AG04449 (cell line): ENCODE measurements around the gene NCAM1.

Experiments used
- CTCF ChIA-PET: fragments of 350-600 bp; formaldehyde crosslinking; extraction: SDS; loops from one replicate; lab custom pipeline; 2021; ENCODE audit warnings: antibody characterized with exemption; lab: Yijun Ruan, JAX
- POLR2A ChIA-PET: fragments of 400-600, 350-600 bp; formaldehyde crosslinking; extraction: SDS; loops from one replicate; lab custom pipeline; 2020; ENCODE audit warnings: antibody characterized with exemption, inconsistent platforms; lab: Yijun Ruan, JAX
- DNase-seq: peaks from one replicate; pipeline ENCODE4 v3.0.0-alpha.2; 2010; ENCODE audit warnings: low read depth, low spot score
- H3K4me3 ChIP-seq: 2 replicates; pipeline ENCODE4 v1.5.1; 2011; ENCODE audit warnings: low read depth, mild to moderate bottlenecking, control low read depth, low read length
- CTCF ChIP-seq: IDR thresholded peaks from one replicate; pipeline ENCODE4 v1.5.1; 2011; ENCODE audit warnings: mild to moderate bottlenecking, moderate library complexity, low read length, control low read depth, inconsistent platforms; ENCODE audit not compliant: insufficient read depth; ENCODE audit errors: missing control alignments

The NCAM1 gene

DNA sequence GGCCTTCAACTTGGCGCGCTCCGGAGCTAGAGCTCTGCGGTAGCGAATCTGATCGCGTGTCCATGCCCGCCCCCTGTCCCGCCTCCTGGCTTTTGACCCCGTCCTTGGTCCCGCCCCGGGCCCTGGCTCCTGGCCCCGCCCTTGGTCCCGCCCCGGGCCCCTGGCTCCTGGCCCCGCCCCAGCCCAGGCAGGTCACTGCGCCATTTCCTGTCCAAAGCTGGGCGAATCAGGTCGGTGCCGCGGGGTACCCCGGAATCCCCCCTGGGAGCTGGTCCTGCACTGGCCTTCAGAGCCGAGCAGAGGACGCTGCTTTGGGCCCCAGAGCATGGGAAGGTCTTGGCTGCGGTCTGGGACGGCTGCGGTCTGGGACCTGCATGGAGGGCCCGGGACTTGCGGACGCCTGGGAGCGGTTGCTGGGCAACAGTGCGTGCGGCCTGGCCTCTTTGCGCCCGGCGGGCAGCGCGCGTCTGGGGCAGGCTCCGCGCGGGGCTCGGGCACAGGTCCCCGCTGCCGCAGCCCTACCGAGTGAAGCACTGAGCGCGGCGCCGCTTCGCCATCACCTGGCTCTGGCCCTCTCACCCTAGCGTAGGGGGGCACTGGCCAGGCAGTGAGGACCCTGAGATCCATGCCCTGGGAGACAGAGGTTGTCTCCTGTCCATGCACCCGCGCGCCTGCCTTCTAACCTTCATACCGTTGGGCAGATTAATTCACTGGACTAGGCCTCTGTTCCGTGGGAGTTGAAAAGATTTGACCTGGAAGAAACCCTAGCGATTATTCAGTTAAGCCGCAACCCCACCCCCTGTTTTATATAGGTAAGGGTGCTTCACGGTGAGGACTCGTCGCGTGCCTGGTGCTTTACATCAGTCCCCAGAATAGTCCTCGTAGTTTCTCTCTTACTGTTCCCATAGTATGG, 353.4 kb downstream of the NCAM1 start, which contains the start of gene TTC12:
Gene TTC12, plus strand, starts transcription at position 195 of the 913 bp plus-strand sequence. CDS start 1,675 bp downstream, outside the sequence.
- ChIA-PET POLR2A (interaction anchor here (0.6 kb wide), 1 partner anchor 286 kb away, joined by 3 read pairs; no protein-coding TSS in a partner anchor), CTCF (interaction anchor here (0.9 to 2.0 kb wide), 3 partner anchors 10 to 459 kb away, joined by 3 to 11 read pairs (median 7); partner anchors contain the start of gene ZW10)
- peak within 1 kb of the TSS; percentile 72 for H3K4me3 ChIP-seq
- TF ChIP-seq CTCF, result no peak
- no peak for DNase-seq

GRCh38 chr11:113315811-113316210, 354.6 kb downstream of the NCAM1 start:
- H3K4me3 ChIP-seq, result no peak overlapping the region
- ChIA-PET CTCF (no interaction called here), POLR2A (no interaction called here)
- no peak for DNase-seq
- TF ChIP-seq CTCF, result no peak

DNA sequence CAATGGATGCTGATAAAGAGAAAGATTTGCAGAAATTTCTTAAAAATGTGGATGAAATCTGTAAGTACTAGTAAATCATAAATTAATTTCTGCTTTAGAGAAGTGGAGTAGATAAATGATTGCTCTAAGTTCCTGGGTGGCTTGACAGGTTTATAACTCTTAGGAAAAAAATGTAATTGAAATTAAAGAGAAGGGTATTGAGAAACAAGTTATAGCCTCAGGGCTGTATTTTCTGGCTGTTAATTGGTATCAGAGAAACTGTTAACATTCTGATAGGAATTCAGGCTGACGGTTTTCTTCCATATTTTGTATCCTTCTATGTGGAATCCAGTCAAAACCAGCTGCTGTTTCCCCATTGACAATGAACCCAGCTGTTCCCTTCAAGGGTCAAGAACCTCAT, 355.0 kb downstream of the NCAM1 start:
- no peak for TF ChIP-seq CTCF
- H3K4me3 ChIP-seq, result no peak overlapping the region
- POLR2A ChIA-PET, result no interaction called here
- no peak for DNase-seq
- CTCF ChIA-PET, result interaction anchor here (1.2 kb wide), 1 partner anchor 414 kb away, joined by 5 read pairs; no protein-coding TSS in a partner anchor

- no peak for DNase-seq
- H3K4me3 ChIP-seq, result no peak overlapping the region
- POLR2A ChIA-PET, result no interaction called here
- CTCF ChIA-PET, result interaction anchor here (1.2 to 1.7 kb wide), 3 partner anchors 12 to 413 kb away, joined by 3 to 5 read pairs (median 3); no protein-coding TSS in a partner anchor
- no peak for TF ChIP-seq CTCF
Observed at GRCh38 chr11:113317339-113317738, 356.1 kb downstream of the NCAM1 start.

GRCh38 chr11:113319085-113319484, 357.9 kb downstream of the NCAM1 start:
- DNase-seq, result no peak
- H3K4me3 ChIP-seq, result no peak overlapping the region
- ChIA-PET CTCF (no interaction called here), POLR2A (no interaction called here)
- no peak for TF ChIP-seq CTCF

DNA sequence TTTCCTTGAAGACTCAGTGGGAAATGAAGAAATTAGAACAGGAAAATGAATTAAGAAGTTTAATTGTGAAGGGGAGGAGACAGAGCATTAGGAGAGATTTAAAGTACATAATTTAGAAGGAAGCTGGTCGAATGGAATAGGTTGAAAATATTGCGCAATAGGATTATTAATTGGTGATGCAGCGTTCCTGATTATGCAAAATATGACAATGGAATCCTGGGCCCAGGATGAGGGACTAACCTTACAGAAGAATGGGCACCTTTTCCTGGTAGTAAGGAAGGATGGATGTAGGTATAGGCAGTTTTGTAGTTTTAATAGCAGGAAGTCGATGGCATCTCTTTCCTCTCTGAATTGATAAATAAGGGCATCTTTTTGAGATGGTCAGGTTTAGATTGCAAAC, 360.9 kb downstream of the NCAM1 start:
- ChIA-PET CTCF (no interaction called here), POLR2A (no interaction called here)
- no peak for TF ChIP-seq CTCF
- no peak for DNase-seq
- no peak overlapping the region for H3K4me3 ChIP-seq
